GM12878 (cell line): ENCODE results near the gene CCER1. TPM values are rescaled to one million over a fixed set of nuclear protein-coding genes. Genes with fewer than 3 reads are reported as not detected.

Experiments
- ATAC-seq: fragments of 200-7000 bp; cut with Tn5 transposase; 3 replicates; pipeline ENCODE4 v1.9.1; 2020; ENCODE audit warnings: mild to moderate bottlenecking, moderate library complexity
- BruUV-seq: library from RNA; stranded (reverse); fragments of 400-500 nt; replicated peaks from 2 replicates; lab custom pipeline; 2021; lab: Mats Ljungman, UMichigan
- CTCF ChIA-PET: fragments of 300-600 bp; sonication (Branson Sonifier 250); formaldehyde crosslinking; extraction: SDS; loops from one replicate; lab custom pipeline; 2021; ENCODE audit warnings: inconsistent platforms; lab: Yijun Ruan, JAX
- POLR2A ChIA-PET: fragments of 350-600 bp; formaldehyde crosslinking; extraction: SDS; loops from one replicate; lab custom pipeline; 2021; ENCODE audit warnings: inconsistent platforms; lab: Charles Lee
- RAD21 ChIA-PET: fragments of 300-600 bp; sonication (Branson Sonifier 250); formaldehyde crosslinking; loops from one replicate; lab custom pipeline; 2023; ENCODE audit warnings: antibody characterized with exemption; ENCODE audit not compliant: unreplicated experiment; lab: Charles Lee
- SMC1A ChIA-PET: fragments of 300-600 bp; sonication (Branson Sonifier 250); formaldehyde crosslinking; loops from one replicate; lab custom pipeline; 2023; ENCODE audit not compliant: unreplicated experiment, uncharacterized antibody; lab: Charles Lee
- DNase-seq: peaks from one replicate; pipeline ENCODE4 v3.0.0-alpha.2; 2011; ENCODE audit warnings: low read depth, low spot score
- FAIRE-seq: peaks from 3 replicates; lab custom pipeline; 2011; peaks lifted over from hg19 to GRCh38; lab: Jason Lieb, UNC
- H2AFZ ChIP-seq: 2 replicates; pipeline ENCODE4 v1.6.0; 2011; ENCODE audit warnings: low read depth, low read length, control low read depth; ENCODE audit not compliant: control insufficient read depth
- H3K27ac ChIP-seq: 2 replicates; pipeline ENCODE4 v1.5.1; 2011; ENCODE audit warnings: control low read depth; ENCODE audit not compliant: control insufficient read depth, insufficient read depth
- H3K27me3 ChIP-seq, 2 experiments: replicated peaks in 1 of 2; 2 replicates each; pipeline versions ENCODE4 v1.6.0 to v1.6.1; 2011; ENCODE audit warnings: low read length in 1 of 2; ENCODE audit not compliant: control insufficient read depth in 2 of 2, insufficient read depth in 2 of 2
- H3K36me3 ChIP-seq, 2 experiments: 2 replicates each; pipeline ENCODE4 v1.5.1; 2011; ENCODE audit warnings: low read length in 1 of 2; ENCODE audit not compliant: control insufficient read depth in 2 of 2, insufficient read depth in 2 of 2
- H3K4me1 ChIP-seq: 2 replicates; pipeline ENCODE4 v1.6.1; 2011; ENCODE audit warnings: mild to moderate bottlenecking, low read length, moderate library complexity, mixed read lengths; ENCODE audit not compliant: control insufficient read depth, insufficient read depth
- H3K4me2 ChIP-seq: 2 replicates; pipeline ENCODE4 v1.6.0; 2011; ENCODE audit warnings: control low read depth; ENCODE audit not compliant: control insufficient read depth, insufficient read depth
- H3K4me3 ChIP-seq: fragments of 200-600 bp; sonication (generic); 2 replicates; pipeline ENCODE4 v1.5.1; 2016
- H3K79me2 ChIP-seq: 2 replicates; pipeline ENCODE4 v1.6.0; 2011; ENCODE audit warnings: low read length; ENCODE audit not compliant: control insufficient read depth, insufficient read depth
- H3K9ac ChIP-seq: 2 replicates; pipeline ENCODE4 v1.8.0; 2011; ENCODE audit warnings: low read length, control low read depth, mixed read lengths; ENCODE audit not compliant: control insufficient read depth, insufficient read depth
- H3K9me3 ChIP-seq: replicated peaks from 3 replicates; pipeline ENCODE4 v1.5.1; 2011; ENCODE audit warnings: mild to moderate bottlenecking, low read length; ENCODE audit not compliant: control insufficient read depth, insufficient read depth
- H4K20me1 ChIP-seq: 2 replicates; pipeline ENCODE4 v1.6.0; 2011; ENCODE audit not compliant: control insufficient read depth, insufficient read depth
- JUNB ChIP-seq: IDR thresholded peaks from 2 replicates; pipeline ENCODE4 v1.6.1; 2016; ENCODE audit warnings: antibody characterized with exemption, mild to moderate bottlenecking
- NR2F1 ChIP-seq: fragments of 450-650 bp; conservative IDR thresholded peaks from 2 replicates; pipeline ENCODE4 v1.6.1; 2017; ENCODE audit warnings: mild to moderate bottlenecking
- POLR2AphosphoS2 ChIP-seq: IDR thresholded peaks from 2 replicates; pipeline ENCODE4 v1.6.1; 2011; ENCODE audit warnings: low read depth, mild to moderate bottlenecking, low read length, improper control_type of control experiment, moderate library complexity
- SPI1 ChIP-seq: IDR thresholded peaks from 2 replicates; pipeline ENCODE4 v1.6.1; 2011; ENCODE audit warnings: low read depth, mild to moderate bottlenecking, low read length, moderate library complexity, borderline replicate concordance; ENCODE audit not compliant: insufficient read depth
- STAT3 ChIP-seq: IDR thresholded peaks from 2 replicates; pipeline ENCODE4 v1.6.1; 2011; ENCODE audit warnings: low read depth, low read length, improper control_type of control experiment
- YBX1 ChIP-seq: fragments of 450-650 bp; IDR thresholded peaks from 2 replicates; pipeline ENCODE4 v1.6.1; 2016; ENCODE audit warnings: antibody characterized with exemption
- WGBS: methylation state at CpG from one replicate; pipeline ENCODE4 v1.1.6; 2016; ENCODE audit warnings: low lambda C conversion rate; ENCODE audit not compliant: insufficient replicate concordance, insufficient coverage; ENCODE audit errors: missing lambda C conversion rate; 5-methylcytosine and 5-hydroxymethylcytosine counted together
- in situ Hi-C: fragments of 300-500 bp; cut with MboI; formaldehyde crosslinking; loops from 9 replicates; pipeline ENCODE4 v1.14.3; 2018; ENCODE audit warnings: mixed read lengths
- intact Hi-C: fragments of 100-400 bp; cut with micrococcal nuclease; formaldehyde crosslinking; loops from one replicate; pipeline ENCODE4 v1.14.2; 2022; ENCODE audit not compliant: unreplicated experiment
- polyA plus RNA-seq, 11 experiments: library from polyadenylated mRNA; depleted of rRNA in 4 of 11; unstranded in 6 of 11; stranded (reverse) in 5 of 11; fragments of >200 nt; fragmentation: Nextera tagmentation in 4 of 11; fragmentation: Illumina TruSeq in 1 of 11; extraction: Ambion mirVana in 4 of 11; extraction: Trizol in 1 of 11; gene quantifications; 1 replicate in 1 of 11; 2 replicates in 10 of 11; pipeline versions ENCODE4 v1.2.1 to v1.2.3, GENCODE V29; 2011 to 2016; ENCODE audit warnings: inconsistent platforms in 2 of 11, missing spikeins in 2 of 11, low read depth in 1 of 11
- total RNA-seq, 4 experiments: library from RNA; depleted of rRNA in 3 of 4; stranded (reverse); fragments of >200 nt in 3 of 4; fragmentation: Illumina TruSeq in 1 of 4; extraction: Trizol in 1 of 4; gene quantifications; 2 replicates each; pipeline versions ENCODE4 v1.2.1 to v1.2.3, GENCODE V29; 2013 to 2021
- TF ChIP-seq, protein P1 (sequence below): fragments of 450-650 bp; IDR thresholded peaks from 2 replicates; pipeline ENCODE4 v1.6.1; 2018; ENCODE audit warnings: borderline replicate concordance, mild to moderate bottlenecking; ENCODE audit not compliant: partially characterized antibody
- TF ChIP-seq, protein P2 (sequence below): fragments of 450-650 bp; IDR thresholded peaks from 2 replicates; pipeline ENCODE4 v1.6.1; 2017; ENCODE audit warnings: mild to moderate bottlenecking, moderate library complexity

Gene CCER1
- total and polyA plus RNA-seq, 10 of the 15 experiments (the other 5 are each of a cell fraction or from before 2014, with no cell fraction given) = 0.01 TPM; not detected in 9

DNA sequence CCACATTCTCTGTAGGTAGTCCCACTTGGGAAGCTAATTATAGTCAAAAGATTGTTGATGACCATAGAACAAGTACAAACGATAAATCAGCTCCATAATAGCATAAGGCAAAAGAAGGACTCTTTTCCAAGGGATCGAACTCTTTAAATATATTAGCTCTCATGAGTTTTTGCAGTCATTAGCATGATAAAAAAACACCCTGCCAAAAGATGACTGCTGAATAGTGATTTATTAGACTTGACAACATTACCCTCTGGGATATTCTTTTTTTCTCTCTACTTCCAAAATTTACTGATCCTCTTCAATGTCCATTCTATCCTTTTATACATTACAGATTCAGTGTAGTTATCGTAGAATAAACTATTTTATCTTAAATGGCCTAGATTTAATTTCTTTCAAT, 35.6 kb upstream of the CCER1 start (continued):
- TF ChIP-seq, protein P1, sequence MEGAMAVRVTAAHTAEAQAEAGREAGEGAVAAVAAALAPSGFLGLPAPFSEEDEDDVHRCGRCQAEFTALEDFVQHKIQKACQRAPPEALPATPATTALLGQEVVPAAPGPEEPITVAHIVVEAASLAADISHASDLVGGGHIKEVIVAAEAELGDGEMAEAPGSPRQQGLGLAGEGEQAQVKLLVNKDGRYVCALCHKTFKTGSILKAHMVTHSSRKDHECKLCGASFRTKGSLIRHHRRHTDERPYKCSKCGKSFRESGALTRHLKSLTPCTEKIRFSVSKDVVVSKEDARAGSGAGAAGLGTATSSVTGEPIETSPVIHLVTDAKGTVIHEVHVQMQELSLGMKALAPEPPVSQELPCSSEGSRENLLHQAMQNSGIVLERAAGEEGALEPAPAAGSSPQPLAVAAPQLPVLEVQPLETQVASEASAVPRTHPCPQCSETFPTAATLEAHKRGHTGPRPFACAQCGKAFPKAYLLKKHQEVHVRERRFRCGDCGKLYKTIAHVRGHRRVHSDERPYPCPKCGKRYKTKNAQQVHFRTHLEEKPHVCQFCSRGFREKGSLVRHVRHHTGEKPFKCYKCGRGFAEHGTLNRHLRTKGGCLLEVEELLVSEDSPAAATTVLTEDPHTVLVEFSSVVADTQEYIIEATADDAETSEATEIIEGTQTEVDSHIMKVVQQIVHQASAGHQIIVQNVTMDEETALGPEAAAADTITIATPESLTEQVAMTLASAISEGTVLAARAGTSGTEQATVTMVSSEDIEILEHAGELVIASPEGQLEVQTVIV = no peak
- TF ChIP-seq NR2F1 (no peak), JUNB (no peak)
- TF ChIP-seq, protein P2, sequence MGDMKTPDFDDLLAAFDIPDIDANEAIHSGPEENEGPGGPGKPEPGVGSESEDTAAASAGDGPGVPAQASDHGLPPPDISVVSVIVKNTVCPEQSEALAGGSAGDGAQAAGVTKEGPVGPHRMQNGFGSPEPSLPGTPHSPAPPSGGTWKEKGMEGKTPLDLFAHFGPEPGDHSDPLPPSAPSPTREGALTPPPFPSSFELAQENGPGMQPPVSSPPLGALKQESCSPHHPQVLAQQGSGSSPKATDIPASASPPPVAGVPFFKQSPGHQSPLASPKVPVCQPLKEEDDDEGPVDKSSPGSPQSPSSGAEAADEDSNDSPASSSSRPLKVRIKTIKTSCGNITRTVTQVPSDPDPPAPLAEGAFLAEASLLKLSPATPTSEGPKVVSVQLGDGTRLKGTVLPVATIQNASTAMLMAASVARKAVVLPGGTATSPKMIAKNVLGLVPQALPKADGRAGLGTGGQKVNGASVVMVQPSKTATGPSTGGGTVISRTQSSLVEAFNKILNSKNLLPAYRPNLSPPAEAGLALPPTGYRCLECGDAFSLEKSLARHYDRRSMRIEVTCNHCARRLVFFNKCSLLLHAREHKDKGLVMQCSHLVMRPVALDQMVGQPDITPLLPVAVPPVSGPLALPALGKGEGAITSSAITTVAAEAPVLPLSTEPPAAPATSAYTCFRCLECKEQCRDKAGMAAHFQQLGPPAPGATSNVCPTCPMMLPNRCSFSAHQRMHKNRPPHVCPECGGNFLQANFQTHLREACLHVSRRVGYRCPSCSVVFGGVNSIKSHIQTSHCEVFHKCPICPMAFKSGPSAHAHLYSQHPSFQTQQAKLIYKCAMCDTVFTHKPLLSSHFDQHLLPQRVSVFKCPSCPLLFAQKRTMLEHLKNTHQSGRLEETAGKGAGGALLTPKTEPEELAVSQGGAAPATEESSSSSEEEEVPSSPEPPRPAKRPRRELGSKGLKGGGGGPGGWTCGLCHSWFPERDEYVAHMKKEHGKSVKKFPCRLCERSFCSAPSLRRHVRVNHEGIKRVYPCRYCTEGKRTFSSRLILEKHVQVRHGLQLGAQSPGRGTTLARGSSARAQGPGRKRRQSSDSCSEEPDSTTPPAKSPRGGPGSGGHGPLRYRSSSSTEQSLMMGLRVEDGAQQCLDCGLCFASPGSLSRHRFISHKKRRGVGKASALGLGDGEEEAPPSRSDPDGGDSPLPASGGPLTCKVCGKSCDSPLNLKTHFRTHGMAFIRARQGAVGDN = no peak

DNA sequence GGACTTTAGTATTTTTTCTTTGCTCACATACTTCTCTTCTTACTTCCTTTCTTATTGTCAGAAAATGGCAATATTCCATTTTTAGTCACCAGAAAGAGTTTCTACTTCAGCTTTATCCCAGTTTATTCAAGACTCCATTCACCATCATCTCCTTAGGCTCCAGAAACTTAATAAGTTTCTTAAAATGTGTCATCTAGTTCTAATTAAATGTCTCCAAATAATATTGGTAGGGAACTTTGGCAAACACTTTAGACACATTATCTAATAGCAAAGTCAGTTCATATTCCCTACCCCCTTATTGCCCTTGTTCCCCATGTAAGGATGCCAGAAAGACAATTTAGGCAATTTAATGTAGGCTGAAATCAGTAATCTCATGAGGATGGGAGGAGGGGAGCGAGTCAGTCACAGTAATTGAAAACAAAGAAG, 34.7 kb upstream of the CCER1 start:
- no peak for DNase-seq
- no peak overlapping the region for H3K27ac ChIP-seq
- BruUV-seq = no TSS peak
- H3K4me1 ChIP-seq = no peaks in the 10 kb centered on the region
- no peaks in the 10 kb centered on the region for H4K20me1 ChIP-seq
- intact Hi-C loops (no loop called here), in situ Hi-C loops (loop anchor here (10.0 kb wide), 1 partner anchor 335 kb away; no protein-coding TSS in a partner anchor)
- no peak overlapping the region for H3K4me3 ChIP-seq
- ChIA-PET POLR2A (no interaction called here), CTCF (no interaction called here), RAD21 (no interaction called here), SMC1A (interaction anchor here (0.6 to 1.4 kb wide), 2 partner anchors 20 to 300 kb away, joined by 3 read pairs; no protein-coding TSS in a partner anchor)
- H3K4me2 ChIP-seq = no peak overlapping the region
- ATAC-seq = no peak
- H3K79me2 ChIP-seq = no peaks in the 10 kb centered on the region
- 0% methylated on average over 1 of the region's 1 CpG for WGBS
- no peaks in the 10 kb centered on the region for H3K9me3 ChIP-seq
- no peak overlapping the region for H3K9ac ChIP-seq
- FAIRE-seq = no peak
- TF ChIP-seq YBX1 (no peak), STAT3 (no peak), SPI1 (no peak), POLR2AphosphoS2 (no peak), NR2F1 (no peak), JUNB (no peak)
- no peak overlapping the region for H2AFZ ChIP-seq
- H3K27me3 ChIP-seq = no peaks in the 10 kb centered on the region
- no peaks in the 10 kb centered on the region for H3K36me3 ChIP-seq
